Measurements from ENCODE around the gene EPHA7.

The EPHA7 gene

DNA sequence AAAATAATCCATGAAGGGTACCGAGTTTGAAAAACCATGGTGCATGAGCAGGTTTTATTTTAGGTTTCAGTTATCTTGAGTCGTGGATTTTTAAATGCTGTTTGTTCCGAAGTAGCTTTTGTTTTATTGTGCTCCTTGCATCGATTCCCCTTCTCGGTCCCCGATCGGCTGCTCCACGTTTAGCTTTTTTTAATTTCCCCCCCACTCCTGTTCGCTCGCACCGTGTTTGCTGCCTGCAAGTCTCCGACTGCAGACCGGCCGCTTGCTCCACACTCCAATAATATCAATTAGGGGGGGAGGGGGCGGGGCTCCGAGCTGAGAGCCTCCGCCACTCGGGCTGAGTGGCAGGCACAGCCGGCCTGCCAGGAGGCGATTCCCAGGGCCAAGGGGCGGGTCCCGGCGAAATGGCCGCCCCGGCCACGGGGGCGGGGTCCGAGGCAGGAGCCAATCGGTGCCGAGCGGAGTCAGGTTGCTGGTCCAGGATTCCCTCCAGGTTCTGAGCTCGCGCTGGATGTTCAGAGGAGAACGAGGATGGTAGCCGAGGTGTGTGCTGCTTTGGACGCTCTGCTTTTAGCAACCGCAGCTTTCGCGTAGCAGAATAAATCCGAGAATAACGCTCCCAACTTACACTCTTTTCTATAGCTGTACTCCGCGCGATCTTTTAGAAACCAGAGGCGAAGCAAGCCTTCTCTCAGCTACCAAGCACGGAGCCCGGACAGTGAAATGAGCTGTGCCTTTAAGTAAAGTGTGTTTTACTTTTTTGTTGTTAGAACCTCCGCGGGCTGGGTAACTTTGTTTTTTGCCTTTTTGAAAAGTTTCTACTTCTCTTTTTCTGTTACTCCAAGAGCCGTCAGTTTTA, at the start of gene EPHA7:
Gene EPHA7 (minus strand): TSS at position 256 of the 859 bp plus-strand sequence. CDS start 218 bp downstream, at position 38.
- DNase-seq: no peak

DNA sequence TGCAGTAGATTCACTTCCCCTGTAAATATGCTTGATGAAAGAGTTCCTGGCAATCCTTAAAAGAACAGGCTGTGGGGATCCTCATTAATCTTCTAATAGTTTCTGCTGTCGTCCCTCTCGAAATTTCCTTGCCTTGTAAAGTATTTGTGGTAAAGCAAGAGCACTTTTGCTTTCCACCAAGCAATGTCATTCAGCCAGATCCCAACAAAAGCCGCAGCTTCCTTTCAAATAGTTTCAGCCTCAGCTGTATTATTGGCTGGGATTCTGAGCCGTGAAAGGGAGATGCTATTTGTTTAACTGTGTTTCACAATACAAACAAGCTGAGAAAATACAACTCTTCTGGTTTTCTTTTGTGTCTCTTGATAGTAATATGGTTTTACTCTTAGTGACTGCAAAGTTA, 48.9 kb upstream of the EPHA7 start:
- no peak for DNase-seq

DNA sequence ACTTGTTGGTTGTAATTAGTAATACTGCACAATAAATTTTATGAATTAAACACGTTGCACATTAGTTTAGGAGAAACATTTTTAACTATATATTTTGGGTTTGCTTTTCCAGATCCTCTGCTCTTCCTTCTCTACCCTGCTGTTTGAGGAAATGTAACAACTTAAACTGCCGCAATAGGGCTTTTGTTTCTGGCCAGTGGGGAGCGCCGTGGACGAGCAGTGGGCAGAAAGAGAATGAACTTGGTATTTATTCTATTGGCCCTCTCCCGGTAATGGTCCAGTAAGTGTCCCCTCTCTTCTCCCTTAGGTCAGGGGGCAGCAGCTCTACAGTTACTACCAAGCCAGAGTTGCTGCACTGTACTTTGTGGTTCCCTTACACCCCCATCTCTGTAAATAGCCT, 35.2 kb upstream of the EPHA7 start:
- no peak for DNase-seq

GRCh38 chr6:93453956-93454355, 34.6 kb upstream of the EPHA7 start:
- no peak for DNase-seq

DNA sequence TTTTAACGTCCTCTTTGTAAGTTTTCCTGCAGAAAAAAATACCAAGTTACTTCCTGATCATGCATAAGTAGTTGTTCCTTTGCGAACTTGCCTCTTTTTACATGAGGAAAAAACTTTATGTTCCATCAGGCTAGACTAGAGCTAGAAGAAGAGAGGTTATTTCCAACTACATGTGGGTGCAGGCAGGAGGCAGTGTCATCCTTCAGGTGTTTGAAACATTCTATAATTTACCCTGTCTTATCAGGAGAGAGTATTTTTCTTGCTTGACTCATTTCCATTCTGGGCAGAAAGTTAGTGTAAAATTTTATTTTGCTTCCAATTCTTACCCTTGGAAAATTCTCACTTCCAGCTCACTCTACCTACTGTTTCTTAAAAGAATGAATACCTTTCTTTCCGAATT, 28.5 kb upstream of the EPHA7 start:
- no peak for DNase-seq

DNA sequence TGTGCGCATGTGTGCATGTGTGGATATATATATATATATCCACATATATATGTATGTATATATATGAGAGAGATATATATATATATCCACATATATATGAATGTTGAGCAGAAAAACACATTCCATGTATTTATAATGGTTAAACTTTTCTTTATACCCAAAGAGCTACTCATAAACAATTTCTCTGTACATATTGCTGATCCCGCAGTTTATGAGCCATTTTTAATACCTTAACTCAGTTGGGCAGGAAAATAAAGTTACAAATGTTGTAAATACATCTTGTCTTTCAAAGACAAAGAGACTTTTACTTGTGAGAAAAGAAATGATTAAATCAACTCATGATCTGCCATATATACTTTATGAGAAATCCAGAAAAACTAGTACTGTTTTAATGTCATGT, 18.1 kb upstream of the EPHA7 start:
- no peak for DNase-seq

GRCh38 chr6:93433592-93433991, 14.2 kb upstream of the EPHA7 start:
- DNase-seq: no peak

GRCh38 chr6:93424303-93425064, 5.1 kb upstream of the EPHA7 start:
- DNase-seq: no peak

DNA sequence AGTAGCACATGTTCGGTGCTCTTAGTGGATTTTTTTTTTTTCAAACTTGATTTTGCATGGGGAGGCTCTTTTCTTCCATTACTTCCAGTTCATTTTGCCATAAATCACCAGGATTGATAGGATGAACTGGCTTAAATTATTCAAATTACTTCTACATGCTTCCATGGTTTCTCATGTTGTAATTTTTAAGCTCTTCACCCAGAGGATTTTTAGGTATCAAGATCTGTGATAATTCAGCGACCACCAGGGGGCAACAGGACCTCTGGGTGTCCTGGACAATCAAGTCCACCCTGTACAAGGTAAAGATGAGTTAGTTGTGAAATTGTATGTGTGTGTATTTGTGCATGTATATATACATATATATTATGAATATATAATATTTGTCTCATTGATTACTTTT, 4.2 kb upstream of the EPHA7 start:
- no peak for DNase-seq

DNA sequence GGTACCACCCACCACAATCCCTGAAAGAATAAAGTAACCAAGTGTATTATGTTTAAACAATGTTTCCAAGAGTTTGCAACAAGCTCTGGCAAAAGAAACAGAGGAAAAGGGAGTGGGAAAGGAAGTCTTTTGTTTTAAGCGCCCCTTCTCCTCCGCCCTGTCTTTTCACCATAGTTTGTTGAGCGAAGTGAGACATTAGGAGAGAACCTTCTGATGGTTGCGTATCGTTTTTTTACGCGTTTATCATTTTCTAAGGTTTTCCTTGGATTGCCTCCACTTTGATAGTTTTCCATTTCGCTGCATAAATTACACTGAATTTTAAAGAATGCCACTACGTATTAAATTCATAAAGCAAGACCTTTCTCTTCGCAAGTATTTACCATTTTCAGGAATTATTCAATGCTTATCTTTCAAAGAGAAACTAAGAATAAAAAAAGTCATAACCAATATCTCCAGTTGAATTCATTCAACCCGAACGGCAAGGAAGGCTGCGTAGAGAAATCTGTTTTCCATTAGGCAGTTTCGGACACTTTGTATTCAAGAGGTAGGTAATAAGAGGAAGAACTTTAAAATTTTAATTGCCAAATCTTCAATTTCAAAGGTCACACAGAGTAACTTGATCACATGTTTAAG, 920 bp upstream of the EPHA7 start:
- no peak for DNase-seq

DNA sequence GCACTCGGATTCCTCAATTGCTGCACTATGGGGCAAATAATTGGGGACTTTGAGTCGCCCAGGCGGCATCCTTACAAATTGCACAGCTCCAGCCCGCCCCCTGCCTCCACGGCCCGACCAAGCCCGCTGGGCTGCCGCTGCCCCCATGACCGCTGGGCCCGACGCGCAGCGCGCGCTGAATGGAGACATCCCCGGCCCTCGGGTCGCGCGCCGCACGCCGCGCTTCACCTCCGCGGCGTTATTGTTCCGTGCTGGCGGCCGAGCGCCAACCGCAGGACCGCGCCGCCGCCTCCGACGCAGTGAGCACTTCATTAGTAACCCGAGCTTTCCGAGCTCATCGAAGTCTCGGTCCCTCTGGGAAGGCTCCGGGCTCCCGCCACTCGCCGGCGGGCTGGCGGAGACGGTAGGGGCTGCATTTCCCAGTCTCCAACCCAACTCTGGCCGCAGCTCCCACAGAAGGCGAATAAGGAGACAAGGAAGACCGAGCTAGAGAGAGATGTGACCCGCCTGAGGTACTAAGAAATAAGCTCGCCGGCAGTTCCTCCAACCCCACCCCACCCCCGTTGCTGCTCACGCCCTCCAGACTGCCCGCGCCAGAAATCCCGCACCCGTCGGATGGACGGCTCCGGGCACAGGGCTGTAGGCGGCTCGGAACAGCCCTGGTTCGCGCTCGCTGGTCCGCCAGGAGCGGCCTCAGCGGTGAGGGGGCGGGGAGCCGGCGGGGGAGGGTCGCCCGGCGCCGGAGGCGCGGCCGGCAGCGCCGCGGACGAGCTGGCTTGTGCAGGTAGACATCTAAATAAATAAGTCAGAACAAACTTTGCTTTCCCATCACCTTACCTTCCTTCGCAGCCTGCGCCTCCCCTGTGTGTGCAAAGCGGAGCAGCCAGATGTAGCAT, 703 bp downstream of the EPHA7 start:
- no peak for DNase-seq

GRCh38 chr6:93418033-93418407, 1.3 kb downstream of the EPHA7 start:
- no peak for DNase-seq

DNA sequence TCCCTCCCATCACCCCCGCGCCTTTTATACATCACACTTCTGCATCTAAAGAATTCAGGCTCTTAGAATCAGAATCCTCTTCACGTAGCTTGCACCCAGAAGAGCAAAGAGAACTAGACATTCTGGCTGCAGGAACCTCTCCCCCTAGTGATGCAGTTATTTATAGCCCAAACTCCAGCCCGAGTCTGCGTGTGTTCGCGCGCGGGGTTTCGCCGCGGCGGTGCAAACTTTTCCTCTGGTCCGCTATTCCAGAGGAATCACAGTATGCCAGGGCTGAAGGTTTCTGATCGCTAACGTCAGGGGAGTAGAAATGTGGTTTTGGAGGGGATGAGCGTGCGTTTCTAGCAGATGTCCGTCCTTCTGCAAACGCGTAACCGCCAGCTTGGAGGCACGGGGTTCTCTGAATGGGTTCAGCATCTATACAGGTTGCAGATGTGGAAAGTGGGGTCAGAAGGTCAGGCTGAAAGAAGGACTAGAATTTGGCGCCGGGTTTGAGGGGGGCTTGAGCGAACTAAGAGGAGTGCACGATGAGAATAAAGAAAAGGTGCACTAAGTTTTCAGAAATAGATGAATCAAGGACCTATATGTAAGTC, 1.8 kb downstream of the EPHA7 start:
- no peak for DNase-seq

DNA sequence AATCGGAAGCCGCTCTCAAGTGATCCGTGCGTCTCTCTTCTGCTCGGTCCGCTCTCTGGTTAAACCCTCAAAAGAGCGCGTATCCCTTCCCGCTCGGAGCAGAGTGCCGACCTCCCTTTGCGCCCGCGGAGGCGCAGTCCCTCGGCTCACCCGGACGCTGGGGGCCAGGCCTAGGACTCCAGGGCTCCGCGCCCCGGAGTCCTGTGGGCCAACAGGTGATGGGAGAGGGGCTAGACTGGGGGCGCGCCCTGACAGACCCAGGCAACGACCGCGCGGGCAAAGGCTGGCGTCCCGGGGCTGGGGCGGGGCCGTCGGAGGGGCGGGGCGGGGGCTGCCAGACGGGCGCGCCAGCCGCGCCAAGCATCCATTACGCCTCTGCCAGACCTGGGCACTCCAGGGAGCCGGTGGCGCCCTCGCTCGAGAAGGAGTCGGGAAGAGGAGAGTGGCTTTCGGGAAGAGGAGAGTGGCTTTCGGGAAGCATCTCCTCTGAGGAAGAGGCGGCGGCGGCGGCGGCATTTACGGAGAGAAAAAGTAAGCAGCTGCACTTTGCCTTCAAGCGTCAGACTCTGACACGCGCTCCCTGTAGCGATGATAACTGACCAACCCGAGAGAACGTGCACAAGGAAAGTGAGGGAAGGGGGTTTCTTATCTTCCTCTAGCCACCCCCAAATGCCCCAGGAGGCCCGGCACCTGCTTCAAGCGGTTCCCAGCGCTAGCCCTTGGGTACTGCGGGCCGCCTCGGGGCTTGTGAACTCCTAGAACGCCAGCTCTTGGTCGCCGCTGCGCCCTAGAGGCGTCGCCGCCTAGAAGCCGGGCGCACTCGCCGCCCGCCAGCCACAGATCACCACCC, 2.6 kb downstream of the EPHA7 start:
- no peak for DNase-seq

DNA sequence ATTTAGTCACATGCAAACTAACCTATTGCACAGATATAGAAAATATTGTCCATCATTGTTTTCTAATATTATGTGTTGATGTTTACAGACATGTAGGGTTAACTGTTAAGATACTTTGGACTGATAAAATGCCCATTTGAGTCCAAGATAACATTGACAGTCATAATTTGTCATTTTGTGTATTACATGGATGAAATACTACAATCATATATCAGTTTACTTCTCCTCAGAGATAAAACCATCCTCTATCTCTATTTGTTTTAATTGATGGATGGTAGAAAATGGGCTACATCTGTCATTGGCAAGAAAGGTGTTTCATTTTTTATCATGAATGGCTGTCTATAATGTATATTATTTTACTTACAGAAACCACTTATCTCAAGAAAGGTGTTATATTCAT, 6.2 kb downstream of the EPHA7 start:
- no peak for DNase-seq

DNA sequence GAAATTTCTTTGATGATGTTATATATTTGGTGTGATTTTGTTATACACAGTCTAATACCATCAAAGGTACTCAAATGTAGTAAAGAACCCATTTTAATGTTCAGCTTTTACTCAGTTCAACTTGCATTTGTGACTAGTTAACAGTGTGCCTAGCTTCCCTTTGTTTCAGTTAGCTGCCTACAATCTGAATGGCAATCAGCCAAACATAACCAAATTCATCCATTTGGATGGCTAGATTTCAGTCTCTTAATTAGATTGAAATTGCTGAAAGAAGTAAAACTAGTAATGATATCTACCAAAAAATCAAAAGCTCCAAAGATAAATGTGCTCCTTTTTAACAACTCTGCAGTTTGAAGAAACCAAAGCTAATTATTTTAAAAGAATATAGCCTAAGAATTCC, 6.9 kb downstream of the EPHA7 start:
- DNase-seq: no peak

- no peak for DNase-seq
Observed at GRCh38 chr6:93407186-93407585, 12.2 kb downstream of the EPHA7 start.

- no peak for DNase-seq
Observed at GRCh38 chr6:93403390-93403789, 16.0 kb downstream of the EPHA7 start.

- DNase-seq: no peak
Observed at GRCh38 chr6:93398723-93399122, 20.6 kb downstream of the EPHA7 start.

DNA sequence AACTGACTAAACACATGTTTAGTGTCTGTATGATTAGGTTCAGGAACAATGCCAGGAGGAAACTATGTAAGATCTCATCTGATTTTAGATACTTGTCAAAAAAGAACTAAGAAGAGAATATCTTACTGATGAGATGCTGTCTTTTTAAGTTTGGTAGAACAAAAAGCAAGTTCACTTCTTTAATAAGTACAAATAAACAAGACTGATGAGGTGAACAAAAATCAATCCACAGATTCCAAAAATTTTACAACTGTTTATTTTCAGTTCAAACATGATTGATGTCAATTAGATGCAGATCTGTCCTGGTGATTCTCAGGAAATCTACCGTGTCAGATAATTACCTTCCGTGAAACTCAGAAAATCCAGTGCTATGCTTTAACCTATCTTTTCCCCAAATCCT, 24.9 kb downstream of the EPHA7 start:
- DNase-seq: no peak

- no peak for DNase-seq
Observed at GRCh38 chr6:93393554-93394074, 25.7 kb downstream of the EPHA7 start.

All from activated effector memory CD4-positive, alpha-beta T cell treated with Interleukin-2 at 50 U/mL for 16 hours (primary cell).